Cardiac fibroblast (primary cell): ENCODE data around the gene SDR42E1.

Experiments used
- DNase-seq, 2 donors: peaks; one replicate each; pipeline versions ENCODE4 v3.0.0 to v3.0.0-alpha.2; 2010; ENCODE audit warnings: low read depth in 2 of 2
- H3K4me3 ChIP-seq, 2 donors: replicated peaks in 1 of 2; 1 replicate in 1 of 2; 2 replicates in 1 of 2; pipeline ENCODE4 v1.5.1; 2011; ENCODE audit warnings: low read depth in 2 of 2, low read length in 2 of 2, mild to moderate bottlenecking in 2 of 2, moderate library complexity in 1 of 2
- TF ChIP-seq, protein P1 (sequence below): IDR thresholded peaks from one replicate; pipeline ENCODE4 v1.5.1; 2011; ENCODE audit warnings: low read depth, mild to moderate bottlenecking, low read length, inconsistent platforms

Gene SDR42E1

DNA sequence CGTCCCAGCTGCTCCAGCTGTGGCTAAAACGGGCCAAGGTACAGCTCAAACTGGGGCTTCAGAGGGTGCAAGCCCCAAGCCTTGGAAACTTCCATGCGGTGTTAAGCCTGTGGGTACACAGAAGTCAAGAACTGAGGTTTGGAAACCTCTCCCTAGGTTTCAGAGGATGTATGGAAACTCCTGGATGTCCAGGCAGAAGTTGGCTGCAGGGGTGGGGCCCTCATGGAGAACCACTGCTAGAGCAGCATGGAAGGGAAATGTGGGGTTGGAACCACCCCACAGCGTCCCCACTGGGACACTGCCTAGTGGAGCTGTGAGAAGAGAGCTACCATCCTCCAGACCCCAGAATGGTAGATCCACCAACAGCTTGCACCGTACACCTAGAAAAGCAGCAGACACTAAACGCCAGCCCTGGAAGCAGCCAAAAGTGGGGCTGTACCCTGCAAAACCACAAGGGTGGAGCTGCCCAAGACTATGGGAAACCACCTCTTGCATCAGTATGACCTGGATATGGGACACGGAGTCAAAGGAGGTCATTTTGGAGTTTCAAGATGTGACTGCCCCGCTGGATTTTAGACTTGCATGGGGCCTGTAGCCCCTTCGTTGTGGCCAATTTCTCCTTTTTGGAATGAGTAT is 2.2 kb downstream of the SDR42E1 start:
- TF ChIP-seq, protein P1, sequence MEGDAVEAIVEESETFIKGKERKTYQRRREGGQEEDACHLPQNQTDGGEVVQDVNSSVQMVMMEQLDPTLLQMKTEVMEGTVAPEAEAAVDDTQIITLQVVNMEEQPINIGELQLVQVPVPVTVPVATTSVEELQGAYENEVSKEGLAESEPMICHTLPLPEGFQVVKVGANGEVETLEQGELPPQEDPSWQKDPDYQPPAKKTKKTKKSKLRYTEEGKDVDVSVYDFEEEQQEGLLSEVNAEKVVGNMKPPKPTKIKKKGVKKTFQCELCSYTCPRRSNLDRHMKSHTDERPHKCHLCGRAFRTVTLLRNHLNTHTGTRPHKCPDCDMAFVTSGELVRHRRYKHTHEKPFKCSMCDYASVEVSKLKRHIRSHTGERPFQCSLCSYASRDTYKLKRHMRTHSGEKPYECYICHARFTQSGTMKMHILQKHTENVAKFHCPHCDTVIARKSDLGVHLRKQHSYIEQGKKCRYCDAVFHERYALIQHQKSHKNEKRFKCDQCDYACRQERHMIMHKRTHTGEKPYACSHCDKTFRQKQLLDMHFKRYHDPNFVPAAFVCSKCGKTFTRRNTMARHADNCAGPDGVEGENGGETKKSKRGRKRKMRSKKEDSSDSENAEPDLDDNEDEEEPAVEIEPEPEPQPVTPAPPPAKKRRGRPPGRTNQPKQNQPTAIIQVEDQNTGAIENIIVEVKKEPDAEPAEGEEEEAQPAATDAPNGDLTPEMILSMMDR = no peak
- no peak for DNase-seq
- no peak overlapping the region for H3K4me3 ChIP-seq

DNA sequence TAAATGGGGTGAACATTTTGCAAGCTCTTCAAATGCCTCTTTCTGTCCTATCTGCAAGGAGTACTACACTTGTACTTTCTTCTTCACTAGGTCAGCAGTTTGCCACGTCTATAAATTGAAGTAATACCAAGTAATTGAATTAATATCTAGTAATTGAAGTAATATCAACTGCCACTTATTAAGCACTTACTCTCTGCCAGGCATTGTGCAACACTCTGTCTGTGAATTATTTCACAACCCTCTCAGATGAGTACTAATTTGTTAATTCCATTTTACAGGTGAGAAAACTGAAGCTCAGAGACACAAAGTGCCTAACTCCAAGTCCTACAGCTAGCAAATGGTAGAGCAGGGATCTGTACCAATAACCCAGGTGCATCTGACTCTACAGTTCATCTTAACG is 4.1 kb downstream of the SDR42E1 start:
- TF ChIP-seq, protein P1 = no peak
- no peak overlapping the region for H3K4me3 ChIP-seq
- DNase-seq = no peak

DNA sequence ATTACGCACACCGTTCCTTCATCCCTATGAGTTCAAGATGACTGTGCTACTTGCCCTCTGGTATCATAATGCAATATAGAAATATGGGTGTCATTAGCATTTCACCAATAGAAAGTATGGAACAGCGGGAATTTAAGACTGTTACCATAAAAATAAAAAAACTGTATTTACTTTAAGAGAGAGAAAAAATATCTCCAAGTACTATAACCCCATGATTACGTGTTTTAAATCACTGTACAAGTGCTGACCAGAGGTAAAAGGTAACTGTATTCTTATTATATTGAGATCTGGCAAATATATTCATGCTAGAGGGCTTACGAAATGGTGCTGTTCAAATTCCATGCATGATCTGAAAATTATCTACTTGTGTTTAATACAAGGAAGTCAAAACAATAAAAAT is 5.2 kb downstream of the SDR42E1 start:
- TF ChIP-seq, protein P1 = no peak

DNA sequence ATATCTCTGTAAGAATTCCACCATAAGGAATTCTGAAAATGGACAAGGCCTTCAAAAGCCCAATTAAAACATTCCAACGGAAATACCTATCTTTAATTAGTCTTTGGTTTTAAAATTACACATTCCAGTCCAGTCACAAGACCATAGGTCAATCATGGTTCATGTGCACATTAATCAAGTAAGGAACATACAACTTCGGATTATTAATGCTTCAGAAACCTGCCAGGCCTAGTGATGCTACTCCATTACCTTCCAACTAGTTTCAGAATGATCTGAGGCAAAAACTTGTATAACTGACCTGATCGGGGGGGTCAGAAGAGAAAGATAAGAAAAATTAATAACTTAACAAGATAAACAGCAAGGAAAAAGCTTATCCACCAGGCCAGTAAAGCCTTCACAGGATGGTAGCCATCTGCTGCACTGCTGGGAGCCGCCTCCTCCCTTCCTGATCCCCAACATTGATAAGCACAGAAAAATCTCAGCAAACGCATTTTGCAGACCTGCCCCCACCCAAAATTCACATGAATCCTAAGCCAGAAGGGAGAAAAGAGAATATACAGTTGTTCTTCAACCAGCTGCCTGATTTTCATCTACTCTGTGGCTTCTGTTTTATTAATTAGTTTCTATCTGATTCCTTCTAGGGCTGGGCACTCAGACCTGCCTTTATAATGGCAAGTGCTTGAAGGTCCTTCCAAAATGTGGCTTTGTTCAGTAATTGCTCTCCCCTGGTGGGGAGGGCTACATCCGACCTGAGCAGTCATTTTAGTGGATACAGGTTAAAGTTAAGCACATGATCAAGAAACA is 6.0 kb downstream of the SDR42E1 start:
- H3K4me3 ChIP-seq = no peak overlapping the region
- DNase-seq = no peak
- TF ChIP-seq, protein P1 = no peak

More for the DNA sequence above, 5.2 kb downstream of the SDR42E1 start:
- no peak for DNase-seq
- no peak overlapping the region for H3K4me3 ChIP-seq

DNA sequence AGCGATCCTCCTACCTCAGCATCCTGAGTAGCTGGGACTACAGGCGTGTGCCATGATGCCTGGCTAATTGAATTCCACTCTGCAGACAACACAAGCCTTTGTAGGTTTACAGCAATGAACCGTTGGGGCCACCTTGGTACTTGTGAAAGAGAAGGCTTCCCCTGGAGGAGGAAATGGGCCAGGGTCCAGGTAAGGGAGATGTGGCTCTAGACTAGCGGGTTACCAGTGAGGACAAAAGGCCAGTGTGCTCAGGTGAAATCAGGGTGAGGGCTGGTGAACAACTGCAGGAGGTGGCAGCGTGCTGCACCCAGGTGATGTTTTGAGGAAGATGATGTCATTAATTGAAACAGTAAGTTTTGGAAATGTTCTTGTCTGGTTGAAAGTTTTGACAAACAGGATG is 6.7 kb downstream of the SDR42E1 start:
- TF ChIP-seq, protein P1 = no peak
- no peak for DNase-seq
- H3K4me3 ChIP-seq = no peak overlapping the region

DNA sequence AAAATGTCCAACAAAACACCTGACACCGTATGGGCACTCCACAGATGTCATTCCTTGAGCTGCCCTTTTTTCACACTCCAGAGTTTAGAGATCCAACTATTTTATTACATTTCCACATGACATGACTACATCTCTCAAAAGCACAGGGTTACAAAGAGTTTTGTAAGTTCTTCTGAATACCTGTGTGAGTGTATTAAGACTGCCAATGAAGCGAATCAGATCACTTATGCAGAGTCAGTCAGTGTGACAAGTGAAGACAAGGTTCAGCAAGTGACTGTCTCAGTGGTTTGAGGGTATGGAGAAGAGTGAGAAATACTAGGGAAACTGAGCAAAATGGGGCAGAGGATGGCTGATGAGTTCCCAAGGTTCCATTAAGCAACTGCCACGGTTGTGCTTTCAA is 8.4 kb downstream of the SDR42E1 start:
- no peak for DNase-seq
- H3K4me3 ChIP-seq = no peak overlapping the region
- TF ChIP-seq, protein P1 = no peak
